Measurements from ENCODE around the gene CHADL. TPM values are rescaled to one million over a fixed set of nuclear protein-coding genes. Genes with fewer than 3 reads are reported as not detected.

CHADL gene
- total and polyA plus RNA-seq, 2 of the 4 experiments (the other 2 are of a cell fraction) = 0.18 to 0.53 TPM

- Histone ChIP-seq H3K9me3 (ENCODE audit: control insufficient read depth, insufficient read depth, low read length) (no peaks in the 10 kb centered on the region), H2BK20ac (ENCODE audit: low read depth, low read length) (no peak overlapping the region), H2AK5ac (ENCODE audit: low read depth, low read length) (no peak overlapping the region), H3K23ac (ENCODE audit: low read depth, low read length) (peak overlapping the region; percentile 25; the same call in 1 of the 2 replicates), H2BK5ac (ENCODE audit: low read depth, low read length, poor library complexity, severe bottlenecking) (no peak overlapping the region), H4K5ac (ENCODE audit: low read depth, low read length) (no peak overlapping the region), H2BK15ac (ENCODE audit: low read depth, low read length) (no peak overlapping the region), H3K4me1 (ENCODE audit: control insufficient read depth, insufficient read depth, low read length) (no peaks in the 10 kb centered on the region), H3K4ac (ENCODE audit: low read depth, low read length) (no peak overlapping the region), H3K79me1 (ENCODE audit: low read depth in 1 of 2, low read length in 2 of 2) (peaks cover 41 to 60% of the 10 kb centered on the region in 2 experiments), H2AFZ (replicated peaks; ENCODE audit: low read length, poor library complexity) (no peak overlapping the region), H3K9ac (ENCODE audit: low read depth, low read length) (no peak overlapping the region), H4K20me1 (ENCODE audit: insufficient read depth, low read length) (peaks cover 17% of the 10 kb centered on the region), H2AK9ac (replicated peaks; ENCODE audit: low read depth, low read length, poor library complexity) (no peak overlapping the region), H3K27ac (ENCODE audit: insufficient read depth, low read length) (no peak overlapping the region), H3K18ac (ENCODE audit: low read depth, low read length) (no peak overlapping the region), H3K14ac (replicated peaks; ENCODE audit: low read depth, low read length) (no peak overlapping the region), H3K4me3 (ENCODE audit: insufficient read depth, low read depth, low read length) (no peak overlapping the region), H3K36me3 (ENCODE audit: control insufficient read depth, insufficient read depth, low read length) (peaks cover 68% of the 10 kb centered on the region), H3K27me3 (ENCODE audit: control insufficient read depth, insufficient read depth, low read length) (no peaks in the 10 kb centered on the region), H4K91ac (ENCODE audit: insufficient read depth, low read depth, low read length) (no peak overlapping the region), H3K56ac (ENCODE audit: extremely low read depth, insufficient read depth, low read length) (no peak overlapping the region), H4K8ac (ENCODE audit: low read depth in 2 of 2, low read length in 2 of 2) (no peak overlapping the region), H3K9me1 (ENCODE audit: insufficient read depth, low read length) (peaks cover 12% of the 10 kb centered on the region), H2BK120ac (ENCODE audit: low read depth, low read length) (no peak overlapping the region), H3K4me2 (ENCODE audit: low read depth, low read length) (no peak overlapping the region)
- TF ChIP-seq MAFK (IDR thresholded peaks at IDR 0.05; ENCODE audit: low read depth, low read length) (no peak), CTCF (conservative IDR thresholded peaks at IDR 0.05; ENCODE audit: low read depth, low read length) (no peak), SMC3 (IDR thresholded peaks at IDR 0.05; ENCODE audit: low read depth, low read length) (no peak), POLR2A (IDR thresholded peaks at IDR 0.05; ENCODE audit: low read depth, low read length) (no peak), RFX5 (IDR thresholded peaks at IDR 0.05; ENCODE audit: low read depth, low read length) (no peak), BHLHE40 (IDR thresholded peaks at IDR 0.05; ENCODE audit: low read depth, low read length) (no peak), MAZ (IDR thresholded peaks at IDR 0.05; ENCODE audit: borderline replicate concordance, low read depth, low read length) (no peak), RCOR1 (IDR thresholded peaks at IDR 0.05; ENCODE audit: insufficient replicate concordance, low read length) (no peak), CHD1 (IDR thresholded peaks at IDR 0.05; ENCODE audit: low read depth, low read length) (no peak), USF2 (IDR thresholded peaks at IDR 0.05; ENCODE audit: low read depth, low read length) (no peak), MXI1 (IDR thresholded peaks at IDR 0.05; ENCODE audit: borderline replicate concordance, low read depth, low read length) (no peak), FOS (IDR thresholded peaks at IDR 0.05; ENCODE audit: low read depth, low read length) (no peak)
- no peak for DNase-seq
- no TSS peak for BruUV-seq (replicated peaks)
- CTCF ChIA-PET = no interaction called here
- dilution Hi-C loops (cut with HindIII; ENCODE audit: low sequenced_read_pairs, unreplicated experiment) (no loop called here), intact Hi-C loops (cut with micrococcal nuclease) (no loop called here), in situ Hi-C loops (cut with MboI; ENCODE audit: low sequenced_read_pairs) (no loop called here)
- no peak for ATAC-seq (ENCODE audit: low read depth)
- POLR2A ChIA-PET (ENCODE audit: unreplicated experiment) = no interaction called here
- WGBS, 2 experiments (ENCODE audit: extremely low coverage in 2 of 2, insufficient read length in 1 of 2) = no CpG with 5 or more reads among the region's 4 CpGs
Measured at GRCh38 chr22:41274856-41275255, 34.1 kb upstream of the CHADL start.

Measured in IMR-90 (cell line).